Testis (tissue), 2 donors: ENCODE measurements around the gene RIIAD1.

Experiments
- POLR2A ChIP-seq: fragments of 450-650 bp; IDR thresholded peaks from one replicate; pipeline ENCODE4 v1.6.1; 2017; ENCODE audit warnings: antibody characterized with exemption, mild to moderate bottlenecking, moderate library complexity
- TF ChIP-seq, protein P1 (sequence below), 3 experiments: fragments of 450-650 bp in 2 of 3; fragments of 200-600 bp in 1 of 3; sonication (generic) in 1 of 3; IDR thresholded peaks; one replicate each; pipeline ENCODE4 v1.5.1; 2016 to 2019; ENCODE audit warnings: antibody characterized with exemption in 3 of 3, mild to moderate bottlenecking in 2 of 3, moderate library complexity in 1 of 3

DNA sequence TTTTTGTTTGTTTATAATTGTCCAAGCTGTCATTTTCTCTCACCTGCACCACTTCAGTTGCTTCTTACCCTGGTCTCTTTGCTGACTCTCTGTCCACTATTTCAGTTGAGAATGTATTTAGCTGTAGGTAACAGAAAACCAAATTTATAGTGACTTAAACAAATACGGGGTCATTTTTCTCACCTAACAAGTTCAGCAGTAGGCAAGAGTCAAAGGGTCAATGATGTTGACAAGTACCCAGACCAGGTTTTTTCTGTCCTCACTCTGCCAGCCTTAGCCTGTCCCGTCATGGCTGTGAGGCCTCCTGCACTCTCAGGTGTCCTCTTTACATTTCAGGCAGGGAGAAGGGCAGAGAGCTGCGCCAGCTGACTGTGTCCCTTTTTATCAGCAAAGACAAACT lies 11.8 kb downstream of the RIIAD1 start:
- TF ChIP-seq, protein P1, sequence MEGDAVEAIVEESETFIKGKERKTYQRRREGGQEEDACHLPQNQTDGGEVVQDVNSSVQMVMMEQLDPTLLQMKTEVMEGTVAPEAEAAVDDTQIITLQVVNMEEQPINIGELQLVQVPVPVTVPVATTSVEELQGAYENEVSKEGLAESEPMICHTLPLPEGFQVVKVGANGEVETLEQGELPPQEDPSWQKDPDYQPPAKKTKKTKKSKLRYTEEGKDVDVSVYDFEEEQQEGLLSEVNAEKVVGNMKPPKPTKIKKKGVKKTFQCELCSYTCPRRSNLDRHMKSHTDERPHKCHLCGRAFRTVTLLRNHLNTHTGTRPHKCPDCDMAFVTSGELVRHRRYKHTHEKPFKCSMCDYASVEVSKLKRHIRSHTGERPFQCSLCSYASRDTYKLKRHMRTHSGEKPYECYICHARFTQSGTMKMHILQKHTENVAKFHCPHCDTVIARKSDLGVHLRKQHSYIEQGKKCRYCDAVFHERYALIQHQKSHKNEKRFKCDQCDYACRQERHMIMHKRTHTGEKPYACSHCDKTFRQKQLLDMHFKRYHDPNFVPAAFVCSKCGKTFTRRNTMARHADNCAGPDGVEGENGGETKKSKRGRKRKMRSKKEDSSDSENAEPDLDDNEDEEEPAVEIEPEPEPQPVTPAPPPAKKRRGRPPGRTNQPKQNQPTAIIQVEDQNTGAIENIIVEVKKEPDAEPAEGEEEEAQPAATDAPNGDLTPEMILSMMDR (IDR thresholded peaks at IDR 0.05), result no peak
- no peak for TF ChIP-seq POLR2A
